SHP77 treated with DMSO at 0.1 percent for 48 hours (cell line): ENCODE results near the gene LORICRIN.

Experiments used
- DNase-seq: peaks from one replicate; lab custom pipeline; 2025; lab: John Stamatoyannopoulos, UW

The LORICRIN gene

GRCh38 chr1:153306303-153307220 is 47.1 kb downstream of the LORICRIN start:
- DNase-seq, result no peak

GRCh38 chr1:153307221-153307600 is 47.7 kb downstream of the LORICRIN start:
- DNase-seq, result no peak

GRCh38 chr1:153308540-153308939 is 49.1 kb downstream of the LORICRIN start:
- no peak for DNase-seq

GRCh38 chr1:153309441-153309840 is 50.0 kb downstream of the LORICRIN start:
- DNase-seq, result no peak

- no peak for DNase-seq
Measured at GRCh38 chr1:153310526-153310925, 51.0 kb downstream of the LORICRIN start.
